HepG2 (cell line): Measurements from ENCODE around the gene FRK. TPM values are rescaled to one million over a fixed set of nuclear protein-coding genes. Genes with fewer than 3 reads are reported as not detected.
A peak's percentile ranks its signal among the peaks of the same experiment; 100 is the strongest.

ENCODE experiments used
- AKAP8 ChIP-seq: sonication (generic); formaldehyde crosslinking; IDR thresholded peaks from 2 replicates; pipeline ENCODE4 v1.5.1; 2020; ENCODE audit warnings: mild to moderate bottlenecking, missing genetic modification reagents
- CCDC6 ChIP-seq: sonication (generic); formaldehyde crosslinking; IDR thresholded peaks from 2 replicates; pipeline ENCODE4 v1.8.1; 2022; ENCODE audit warnings: mild to moderate bottlenecking, missing genetic modification reagents, moderate library complexity
- ERF ChIP-seq: IDR thresholded peaks from 2 replicates; pipeline ENCODE4 v1.6.1; 2018; ENCODE audit warnings: missing biosample characterization, missing genetic modification reagents
- FOSL2 ChIP-seq: sonication (generic); formaldehyde crosslinking; IDR thresholded peaks from 2 replicates; pipeline ENCODE4 v1.4.0; 2020; ENCODE audit warnings: missing genetic modification reagents
- HDAC6 ChIP-seq: fragments of 200-600 bp; sonication (generic); IDR thresholded peaks from 2 replicates; pipeline ENCODE4 v1.7.0; 2017; ENCODE audit warnings: mild to moderate bottlenecking, antibody characterized with exemption, low read length, low read depth
- HOXD1 ChIP-seq: sonication (generic); formaldehyde crosslinking; IDR thresholded peaks from 2 replicates; pipeline ENCODE4 v1.5.0; 2020; ENCODE audit warnings: missing genetic modification reagents
- JDP2 ChIP-seq: sonication (generic); formaldehyde crosslinking; IDR thresholded peaks from 2 replicates; pipeline ENCODE4 v1.8.1; 2022; ENCODE audit warnings: missing genetic modification reagents, borderline replicate concordance
- MXD4 ChIP-seq: IDR thresholded peaks from 2 replicates; pipeline ENCODE4 v1.6.1; 2016; ENCODE audit warnings: mild to moderate bottlenecking, missing biosample characterization, missing genetic modification reagents
- NR2F1 ChIP-seq, 2 experiments: fragments of 450-650 bp in 1 of 2; formaldehyde crosslinking in 1 of 2; IDR thresholded peaks; 2 replicates each; pipeline versions ENCODE4 v1.5.0 to v1.6.1; 2016 to 2020; ENCODE audit warnings: mild to moderate bottlenecking in 1 of 2, missing compliant biosample characterization in 1 of 2, missing genetic modification reagents in 1 of 2, moderate library complexity in 1 of 2
- SIN3B ChIP-seq: fragments of 150-350 bp; IDR thresholded peaks from 2 replicates; pipeline ENCODE4 v1.6.1; 2014; ENCODE audit warnings: low read length
- TCF12 ChIP-seq, 2 experiments: fragments of 450-650 bp in 1 of 2; sonication (generic) in 1 of 2; formaldehyde crosslinking in 1 of 2; IDR thresholded peaks; 2 replicates each; pipeline versions ENCODE4 v1.6.1 to v1.8.0; 2017 to 2022; ENCODE audit warnings: antibody characterized with exemption in 1 of 2, mild to moderate bottlenecking in 1 of 2, missing genetic modification reagents in 1 of 2, moderate library complexity in 1 of 2
- ZNF343 ChIP-seq: sonication (generic); formaldehyde crosslinking; IDR thresholded peaks from 2 replicates; pipeline ENCODE4 v1.4.0; 2020; ENCODE audit warnings: mild to moderate bottlenecking, missing genetic modification reagents
- ZNF674 ChIP-seq: sonication (generic); formaldehyde crosslinking; IDR thresholded peaks from 2 replicates; pipeline ENCODE4 v1.5.0; 2020; ENCODE audit warnings: low read depth, mild to moderate bottlenecking, missing genetic modification reagents
- polyA plus RNA-seq, 8 experiments: library from polyadenylated mRNA; depleted of rRNA in 3 of 8; stranded (reverse) in 7 of 8; unstranded in 1 of 8; fragments of >200 nt; fragmentation: Illumina TruSeq in 4 of 8; extraction: Trizol in 4 of 8; gene quantifications; 2 replicates each; pipeline versions ENCODE4 v1.2.1 to v1.2.3, GENCODE V29; 2011 to 2016; ENCODE audit warnings: low read depth in 4 of 8, missing spikeins in 1 of 8, mixed read lengths in 1 of 8; ENCODE audit not compliant: insufficient read depth in 1 of 8
- total RNA-seq, 5 experiments: library from RNA; depleted of rRNA; stranded (reverse); fragments of >200 nt; fragmentation: Illumina TruSeq; extraction: Trizol; gene quantifications; 2 replicates each; pipeline ENCODE4 v1.2.3, GENCODE V29; 2016; ENCODE audit warnings: low read depth in 1 of 5
- TF ChIP-seq, protein P1 (sequence below): sonication (generic); formaldehyde crosslinking; IDR thresholded peaks from 2 replicates; pipeline ENCODE4 v1.5.0; 2020; ENCODE audit warnings: missing genetic modification reagents, mild to moderate bottlenecking, borderline replicate concordance
- TF ChIP-seq, protein P2 (sequence below): IDR thresholded peaks from 2 replicates; pipeline ENCODE4 v1.6.1; 2018; ENCODE audit warnings: missing genetic modification reagents, mild to moderate bottlenecking, missing compliant biosample characterization
- TF ChIP-seq, protein P3 (sequence below): sonication (generic); formaldehyde crosslinking; conservative IDR thresholded peaks from 2 replicates; pipeline ENCODE4 v1.4.0; 2020; ENCODE audit warnings: missing genetic modification reagents
- TF ChIP-seq, protein P4 (sequence below): sonication (generic); formaldehyde crosslinking; IDR thresholded peaks from 2 replicates; pipeline ENCODE4 v1.4.0; 2020; ENCODE audit warnings: missing genetic modification reagents

FRK gene
- total and polyA plus RNA-seq, 2 of the 13 experiments (the other 11 are each of a cell fraction or from before 2014, with no cell fraction given) = 1.3 to 2.9 TPM

DNA sequence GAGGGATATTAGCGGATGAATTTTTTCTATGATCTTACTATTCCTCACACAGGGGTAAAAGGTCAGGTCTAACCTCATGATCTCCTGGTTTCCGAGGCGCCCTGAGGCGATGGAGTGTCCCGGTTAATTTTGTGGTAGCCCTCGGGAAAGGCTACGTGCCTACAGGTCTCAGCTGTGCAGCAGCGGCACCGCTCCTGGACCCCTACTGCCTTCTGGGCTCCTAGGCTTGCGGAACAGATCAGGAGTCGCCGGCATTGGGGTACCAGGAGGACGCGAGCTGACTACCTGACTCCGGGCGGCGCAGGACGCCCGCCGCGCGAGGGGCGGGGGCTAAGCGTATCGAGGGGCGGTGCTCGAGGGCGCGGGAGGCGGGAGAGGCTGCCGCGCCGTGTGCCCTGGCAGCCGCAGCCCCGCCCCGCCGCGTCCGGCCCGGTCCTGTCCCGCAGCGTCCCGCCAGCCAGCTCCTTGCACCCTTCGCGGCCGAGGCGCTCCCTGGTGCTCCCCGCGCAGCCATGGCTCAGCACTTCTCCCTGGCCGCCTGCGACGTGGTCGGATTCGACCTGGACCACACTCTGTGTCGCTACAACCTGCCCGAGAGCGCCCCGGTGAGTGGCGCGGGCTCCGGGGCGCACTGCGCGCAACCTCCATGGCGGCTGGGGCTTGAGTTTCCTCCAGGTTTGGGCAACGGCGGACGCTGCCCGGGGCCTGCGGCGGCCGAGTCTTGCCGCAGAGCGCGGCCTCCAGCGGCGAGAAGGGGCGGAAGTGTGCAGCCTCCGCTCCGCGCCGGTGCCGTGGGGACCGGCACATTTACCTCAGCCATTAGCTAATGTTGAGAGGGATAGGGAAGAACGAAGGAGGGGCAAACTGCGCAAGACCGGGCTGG is 40.0 kb upstream of the FRK start, which contains the start of gene NT5DC1 (continued):
- TF ChIP-seq HOXD1 (CRISPR knock-in tag) (peak; percentile 81; the same call in 1 of the 2 replicates), NR2F1 (CRISPR knock-in tag; IDR thresholded peaks at IDR 0.05) (no peak), AKAP8 (peak; percentile 89), HDAC6 (no peak), SIN3B (no peak), JDP2 (CRISPR knock-in tag) (no peak), ERF (CRISPR knock-in tag) (peak; percentile 94), ZNF674 (CRISPR knock-in tag) (no peak; the same call in 1 of the 2 replicates), FOSL2 (CRISPR knock-in tag) (no peak), ZNF343 (peak; percentile 94; the same call in 1 of the 2 replicates), TCF12 (IDR thresholded peaks at IDR 0.05) (no peak), TCF12 (CRISPR knock-in tag; IDR thresholded peaks at IDR 0.05) (peak; percentile 95), MXD4 (CRISPR knock-in tag) (no peak; the same call in none of the 2 replicates), CCDC6 (CRISPR knock-in tag) (peak; percentile 94; the same call in 1 of the 2 replicates)
- TF ChIP-seq, protein P1, sequence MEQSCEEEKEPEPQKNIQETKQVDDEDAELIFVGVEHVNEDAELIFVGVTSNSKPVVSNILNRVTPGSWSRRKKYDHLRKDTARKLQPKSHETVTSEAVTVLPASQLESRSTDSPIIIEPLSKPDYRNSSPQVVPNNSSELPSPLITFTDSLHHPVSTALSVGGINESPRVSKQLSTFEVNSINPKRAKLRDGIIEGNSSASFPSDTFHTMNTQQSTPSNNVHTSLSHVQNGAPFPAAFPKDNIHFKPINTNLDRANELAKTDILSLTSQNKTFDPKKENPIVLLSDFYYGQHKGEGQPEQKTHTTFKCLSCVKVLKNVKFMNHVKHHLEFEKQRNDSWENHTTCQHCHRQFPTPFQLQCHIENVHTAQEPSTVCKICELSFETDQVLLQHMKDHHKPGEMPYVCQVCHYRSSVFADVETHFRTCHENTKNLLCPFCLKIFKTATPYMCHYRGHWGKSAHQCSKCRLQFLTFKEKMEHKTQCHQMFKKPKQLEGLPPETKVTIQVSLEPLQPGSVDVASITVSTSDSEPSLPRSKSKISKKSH (CRISPR knock-in tag) = no peak
- TF ChIP-seq, protein P2, sequence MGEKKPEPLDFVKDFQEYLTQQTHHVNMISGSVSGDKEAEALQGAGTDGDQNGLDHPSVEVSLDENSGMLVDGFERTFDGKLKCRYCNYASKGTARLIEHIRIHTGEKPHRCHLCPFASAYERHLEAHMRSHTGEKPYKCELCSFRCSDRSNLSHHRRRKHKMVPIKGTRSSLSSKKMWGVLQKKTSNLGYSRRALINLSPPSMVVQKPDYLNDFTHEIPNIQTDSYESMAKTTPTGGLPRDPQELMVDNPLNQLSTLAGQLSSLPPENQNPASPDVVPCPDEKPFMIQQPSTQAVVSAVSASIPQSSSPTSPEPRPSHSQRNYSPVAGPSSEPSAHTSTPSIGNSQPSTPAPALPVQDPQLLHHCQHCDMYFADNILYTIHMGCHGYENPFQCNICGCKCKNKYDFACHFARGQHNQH (CRISPR knock-in tag) = peak; percentile 83; the same call in 1 of the 2 replicates
- TF ChIP-seq, protein P3, sequence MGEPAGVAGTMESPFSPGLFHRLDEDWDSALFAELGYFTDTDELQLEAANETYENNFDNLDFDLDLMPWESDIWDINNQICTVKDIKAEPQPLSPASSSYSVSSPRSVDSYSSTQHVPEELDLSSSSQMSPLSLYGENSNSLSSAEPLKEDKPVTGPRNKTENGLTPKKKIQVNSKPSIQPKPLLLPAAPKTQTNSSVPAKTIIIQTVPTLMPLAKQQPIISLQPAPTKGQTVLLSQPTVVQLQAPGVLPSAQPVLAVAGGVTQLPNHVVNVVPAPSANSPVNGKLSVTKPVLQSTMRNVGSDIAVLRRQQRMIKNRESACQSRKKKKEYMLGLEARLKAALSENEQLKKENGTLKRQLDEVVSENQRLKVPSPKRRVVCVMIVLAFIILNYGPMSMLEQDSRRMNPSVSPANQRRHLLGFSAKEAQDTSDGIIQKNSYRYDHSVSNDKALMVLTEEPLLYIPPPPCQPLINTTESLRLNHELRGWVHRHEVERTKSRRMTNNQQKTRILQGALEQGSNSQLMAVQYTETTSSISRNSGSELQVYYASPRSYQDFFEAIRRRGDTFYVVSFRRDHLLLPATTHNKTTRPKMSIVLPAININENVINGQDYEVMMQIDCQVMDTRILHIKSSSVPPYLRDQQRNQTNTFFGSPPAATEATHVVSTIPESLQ (CRISPR knock-in tag) = 0 out of 2 replicates have a peak, but pooled peaks have one; percentile 35
- TF ChIP-seq, protein P4, sequence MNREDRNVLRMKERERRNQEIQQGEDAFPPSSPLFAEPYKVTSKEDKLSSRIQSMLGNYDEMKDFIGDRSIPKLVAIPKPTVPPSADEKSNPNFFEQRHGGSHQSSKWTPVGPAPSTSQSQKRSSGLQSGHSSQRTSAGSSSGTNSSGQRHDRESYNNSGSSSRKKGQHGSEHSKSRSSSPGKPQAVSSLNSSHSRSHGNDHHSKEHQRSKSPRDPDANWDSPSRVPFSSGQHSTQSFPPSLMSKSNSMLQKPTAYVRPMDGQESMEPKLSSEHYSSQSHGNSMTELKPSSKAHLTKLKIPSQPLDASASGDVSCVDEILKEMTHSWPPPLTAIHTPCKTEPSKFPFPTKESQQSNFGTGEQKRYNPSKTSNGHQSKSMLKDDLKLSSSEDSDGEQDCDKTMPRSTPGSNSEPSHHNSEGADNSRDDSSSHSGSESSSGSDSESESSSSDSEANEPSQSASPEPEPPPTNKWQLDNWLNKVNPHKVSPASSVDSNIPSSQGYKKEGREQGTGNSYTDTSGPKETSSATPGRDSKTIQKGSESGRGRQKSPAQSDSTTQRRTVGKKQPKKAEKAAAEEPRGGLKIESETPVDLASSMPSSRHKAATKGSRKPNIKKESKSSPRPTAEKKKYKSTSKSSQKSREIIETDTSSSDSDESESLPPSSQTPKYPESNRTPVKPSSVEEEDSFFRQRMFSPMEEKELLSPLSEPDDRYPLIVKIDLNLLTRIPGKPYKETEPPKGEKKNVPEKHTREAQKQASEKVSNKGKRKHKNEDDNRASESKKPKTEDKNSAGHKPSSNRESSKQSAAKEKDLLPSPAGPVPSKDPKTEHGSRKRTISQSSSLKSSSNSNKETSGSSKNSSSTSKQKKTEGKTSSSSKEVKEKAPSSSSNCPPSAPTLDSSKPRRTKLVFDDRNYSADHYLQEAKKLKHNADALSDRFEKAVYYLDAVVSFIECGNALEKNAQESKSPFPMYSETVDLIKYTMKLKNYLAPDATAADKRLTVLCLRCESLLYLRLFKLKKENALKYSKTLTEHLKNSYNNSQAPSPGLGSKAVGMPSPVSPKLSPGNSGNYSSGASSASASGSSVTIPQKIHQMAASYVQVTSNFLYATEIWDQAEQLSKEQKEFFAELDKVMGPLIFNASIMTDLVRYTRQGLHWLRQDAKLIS (CRISPR knock-in tag) = no peak
